Activated T-helper 1 cell treated with anti-CD3 and anti-CD28 coated beads, Interleukin-2, amount 50 U/mL, for 16 hours (primary cell): ENCODE measurements around the gene LAMP5.

Experiments used
- DNase-seq, 2 donors: peaks; one replicate each; pipeline ENCODE4 v3.0.0-alpha.2; 2020; ENCODE audit warnings: low read depth in 1 of 2, low spot score in 1 of 2

The LAMP5 gene

DNA sequence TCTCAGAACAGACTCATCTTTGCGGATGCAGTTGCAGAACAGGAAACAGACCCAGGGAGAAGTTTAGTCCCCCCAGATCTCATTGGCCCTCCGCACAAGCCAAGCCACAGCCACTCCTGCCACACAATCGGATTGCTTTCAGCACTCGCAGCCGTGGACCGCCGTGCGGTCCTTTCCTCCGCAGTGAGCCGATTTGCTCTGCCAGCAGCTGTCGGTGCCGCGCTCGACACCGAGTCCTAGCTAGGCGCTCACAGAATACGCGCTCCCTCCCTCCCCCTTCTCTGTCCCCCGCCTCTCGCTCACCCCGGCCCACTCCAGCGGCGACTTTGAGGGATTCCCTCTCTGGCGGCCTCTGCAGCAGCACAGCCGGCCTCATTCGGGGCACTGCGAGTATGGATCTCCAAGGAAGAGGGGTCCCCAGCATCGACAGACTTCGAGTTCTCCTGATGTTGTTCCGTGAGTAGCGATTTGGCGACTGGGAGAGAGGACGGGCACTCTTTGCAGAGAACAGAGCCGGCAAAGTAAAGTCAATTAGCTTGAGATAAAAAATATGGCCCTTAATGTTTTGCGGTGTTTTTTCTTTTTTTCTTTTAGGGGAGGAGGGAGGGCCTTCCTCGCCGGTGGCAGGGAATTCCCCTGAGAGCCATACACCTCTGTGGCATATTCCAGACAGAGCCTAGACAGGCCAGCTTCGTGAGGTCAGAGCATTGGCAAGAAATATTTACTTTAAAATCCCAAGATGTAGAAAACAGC lies at the start of gene LAMP5:
Gene LAMP5, plus strand, starts transcription at position 130 of the 753 bp plus-strand sequence. Its CDS starts 263 bp downstream, at position 393.
- no peak for DNase-seq

GRCh38 chr20:9467995-9468394 lies 46.4 kb upstream of the LAMP5 start:
- no peak for DNase-seq

DNA sequence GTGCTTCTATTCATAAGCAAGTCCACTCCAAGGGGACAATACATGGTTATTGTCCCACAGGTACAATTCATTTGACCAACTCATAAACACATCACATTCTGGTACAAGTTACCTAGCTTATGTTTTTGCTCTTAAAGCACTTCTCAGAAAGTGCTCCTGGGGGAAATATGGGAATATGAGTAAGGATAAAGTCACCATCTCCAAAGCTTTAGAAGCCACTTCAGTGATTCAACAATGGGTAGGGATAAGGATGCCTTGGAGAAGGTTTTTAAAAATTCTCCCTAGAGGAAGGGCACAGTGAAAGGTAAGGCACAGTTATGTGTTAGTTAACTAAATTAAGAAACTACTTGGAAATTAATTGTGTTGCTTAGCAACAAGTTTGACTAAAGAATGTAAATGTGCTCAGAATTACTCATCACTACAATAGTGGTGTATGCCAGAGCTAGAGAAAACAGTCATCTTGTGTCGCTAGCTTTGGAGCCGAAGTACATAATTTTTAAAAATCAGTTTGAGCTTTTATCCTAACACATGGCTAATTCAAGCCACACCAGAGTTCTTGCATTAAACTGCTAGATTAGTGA lies 39.5 kb upstream of the LAMP5 start:
- no peak for DNase-seq

DNA sequence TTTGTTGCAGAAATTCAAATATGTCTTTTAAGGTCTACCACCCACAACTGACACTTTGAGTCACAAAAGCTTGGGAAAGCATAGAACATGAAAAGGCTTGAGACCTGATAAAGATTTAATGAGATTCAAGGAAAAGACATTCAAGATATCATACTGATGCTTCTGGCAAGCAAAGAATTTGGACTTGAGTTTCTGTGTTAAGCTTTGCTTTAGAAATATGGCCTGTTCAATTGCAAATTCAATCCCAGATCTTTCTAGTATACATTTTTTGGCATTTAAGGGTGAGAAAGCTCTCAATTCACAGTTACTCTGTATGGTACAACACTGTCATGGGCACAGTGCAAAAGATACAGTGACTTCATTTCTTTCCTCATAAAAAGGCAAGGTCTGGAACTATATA lies 38.9 kb upstream of the LAMP5 start:
- DNase-seq: no peak

GRCh38 chr20:9476174-9476573 lies 38.2 kb upstream of the LAMP5 start:
- DNase-seq: no peak

GRCh38 chr20:9476637-9477036 lies 37.8 kb upstream of the LAMP5 start:
- DNase-seq: no peak

GRCh38 chr20:9478771-9479170 lies 35.6 kb upstream of the LAMP5 start:
- DNase-seq: no peak

- no peak for DNase-seq
These were observed 34.3 kb upstream of the LAMP5 start for GRCh38 chr20:9480066-9480465.

DNA sequence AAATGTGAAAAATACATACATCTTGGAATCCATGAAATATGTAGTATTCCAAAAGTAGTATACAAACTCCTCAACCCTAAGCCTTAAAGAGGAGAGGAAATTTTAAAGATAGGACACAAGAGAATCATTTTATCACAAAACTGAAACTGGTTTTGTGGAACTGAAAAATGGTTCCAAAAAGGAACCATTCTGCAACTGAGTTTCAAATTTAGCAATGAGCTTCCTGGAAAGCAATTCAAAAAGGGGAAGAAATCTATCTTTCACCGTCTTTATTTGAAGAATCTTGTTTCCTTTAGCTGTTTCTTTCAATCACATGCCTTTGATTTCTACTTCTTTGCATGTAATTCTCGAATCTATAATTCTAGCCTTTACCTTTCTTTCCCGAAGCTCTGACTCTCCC lies 32.2 kb upstream of the LAMP5 start:
- no peak for DNase-seq

- DNase-seq: no peak
These were observed 31.3 kb upstream of the LAMP5 start for GRCh38 chr20:9483131-9483530.

GRCh38 chr20:9485614-9486340 lies 28.6 kb upstream of the LAMP5 start:
- no peak for DNase-seq

- DNase-seq: no peak
These were observed 27.2 kb upstream of the LAMP5 start for GRCh38 chr20:9487231-9487630.

- no peak for DNase-seq
These were observed 26.3 kb upstream of the LAMP5 start for GRCh38 chr20:9488063-9488462.

- no peak for DNase-seq
These were observed 24.2 kb upstream of the LAMP5 start for GRCh38 chr20:9490161-9490560.

DNA sequence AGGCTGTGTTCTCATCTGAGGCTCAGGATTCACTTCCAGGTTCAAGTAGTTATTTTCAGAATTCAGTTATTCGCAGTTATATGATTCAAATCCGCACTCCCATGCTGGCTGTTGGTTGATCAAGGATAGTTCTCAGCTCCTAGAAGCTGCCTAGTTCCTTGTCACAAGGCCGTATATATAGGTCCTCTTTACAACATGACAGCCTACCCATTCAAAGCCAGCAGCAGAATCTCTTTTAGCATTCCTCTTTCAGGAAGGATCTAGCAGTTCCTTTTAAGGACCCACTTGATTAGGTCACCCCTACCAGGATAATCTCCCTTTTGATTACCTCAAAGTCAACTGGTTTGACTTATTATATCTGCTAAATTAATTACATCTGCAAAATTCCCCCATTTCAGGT lies 23.8 kb upstream of the LAMP5 start:
- DNase-seq: no peak

DNA sequence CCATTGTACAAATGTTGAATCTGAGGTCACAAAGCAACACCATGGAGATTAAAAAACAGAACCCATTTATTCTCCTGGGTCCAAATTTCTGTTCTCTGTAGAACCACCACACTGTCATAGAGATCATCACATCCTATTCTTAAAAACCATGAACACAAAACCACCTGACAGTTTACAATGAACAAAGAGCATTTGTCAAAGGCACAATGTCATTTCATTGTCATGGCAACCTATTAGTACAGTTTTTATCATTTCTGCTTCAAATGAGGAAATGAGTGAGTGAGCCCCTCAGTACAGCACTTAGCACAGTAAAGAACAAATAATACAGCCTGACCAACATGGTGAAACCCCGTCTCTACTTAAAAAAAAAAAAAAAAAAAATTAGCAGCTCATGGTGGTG lies 23.1 kb upstream of the LAMP5 start:
- DNase-seq: no peak

GRCh38 chr20:9492067-9492466 lies 22.3 kb upstream of the LAMP5 start:
- DNase-seq: no peak

GRCh38 chr20:9493803-9494202 lies 20.6 kb upstream of the LAMP5 start:
- no peak for DNase-seq

DNA sequence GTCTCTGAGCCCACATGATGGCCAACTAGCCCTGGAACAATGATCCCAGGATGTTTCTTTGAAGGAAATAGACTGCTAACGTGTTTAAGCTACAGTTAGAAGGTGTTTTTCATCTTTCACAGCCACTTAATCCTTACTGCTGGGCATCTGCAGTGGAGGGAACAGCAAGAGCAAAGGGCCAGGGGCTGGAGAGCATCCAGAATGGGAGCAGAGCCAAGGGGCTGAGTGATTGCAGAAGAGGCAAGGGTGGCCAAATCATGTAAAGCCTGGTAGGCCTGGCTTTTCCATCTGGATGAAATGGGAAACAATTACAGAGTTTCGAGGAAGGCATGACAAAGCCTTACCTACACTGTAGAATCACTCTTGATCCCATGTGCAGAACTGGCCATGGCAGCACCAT lies 18.7 kb upstream of the LAMP5 start:
- no peak for DNase-seq

DNA sequence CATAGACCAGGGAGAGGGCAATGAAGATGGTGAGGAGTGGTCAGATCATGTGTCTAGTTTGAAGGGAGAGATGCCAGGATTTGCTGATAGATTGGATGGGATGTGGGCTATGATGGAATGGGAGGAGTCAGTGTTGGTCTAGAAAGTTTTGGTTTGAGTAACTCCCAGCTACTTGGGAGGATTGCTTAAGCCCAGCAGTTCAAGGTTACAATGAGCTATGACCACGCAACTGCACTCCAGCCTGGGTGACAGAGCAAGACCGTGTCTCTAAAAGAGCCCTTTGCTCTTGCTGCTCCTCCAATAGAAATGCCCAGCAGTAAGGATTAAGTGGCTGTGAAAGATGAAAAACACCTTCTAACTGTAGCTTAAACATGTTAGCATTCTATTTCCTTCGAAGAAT lies 18.2 kb upstream of the LAMP5 start:
- no peak for DNase-seq

DNA sequence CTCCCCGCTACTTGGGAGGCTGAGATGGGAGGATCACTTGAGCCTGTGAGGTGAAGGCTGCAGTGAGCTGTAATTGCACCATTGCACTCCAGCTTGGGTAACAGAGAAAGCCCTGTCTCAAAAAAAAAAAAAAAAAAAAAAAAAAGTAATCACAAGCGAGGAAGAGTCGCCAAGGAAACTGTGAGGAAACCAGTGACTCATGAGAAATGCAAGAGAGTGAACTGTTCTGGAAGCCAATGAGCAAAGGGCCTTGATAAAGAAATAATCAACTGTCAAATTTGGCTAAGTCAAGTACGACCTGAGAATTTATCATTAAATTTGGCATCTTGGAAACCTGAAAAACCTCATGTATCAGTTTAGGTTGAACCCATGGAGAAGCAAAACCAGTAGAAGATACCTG lies 16.1 kb upstream of the LAMP5 start:
- DNase-seq: no peak

DNA sequence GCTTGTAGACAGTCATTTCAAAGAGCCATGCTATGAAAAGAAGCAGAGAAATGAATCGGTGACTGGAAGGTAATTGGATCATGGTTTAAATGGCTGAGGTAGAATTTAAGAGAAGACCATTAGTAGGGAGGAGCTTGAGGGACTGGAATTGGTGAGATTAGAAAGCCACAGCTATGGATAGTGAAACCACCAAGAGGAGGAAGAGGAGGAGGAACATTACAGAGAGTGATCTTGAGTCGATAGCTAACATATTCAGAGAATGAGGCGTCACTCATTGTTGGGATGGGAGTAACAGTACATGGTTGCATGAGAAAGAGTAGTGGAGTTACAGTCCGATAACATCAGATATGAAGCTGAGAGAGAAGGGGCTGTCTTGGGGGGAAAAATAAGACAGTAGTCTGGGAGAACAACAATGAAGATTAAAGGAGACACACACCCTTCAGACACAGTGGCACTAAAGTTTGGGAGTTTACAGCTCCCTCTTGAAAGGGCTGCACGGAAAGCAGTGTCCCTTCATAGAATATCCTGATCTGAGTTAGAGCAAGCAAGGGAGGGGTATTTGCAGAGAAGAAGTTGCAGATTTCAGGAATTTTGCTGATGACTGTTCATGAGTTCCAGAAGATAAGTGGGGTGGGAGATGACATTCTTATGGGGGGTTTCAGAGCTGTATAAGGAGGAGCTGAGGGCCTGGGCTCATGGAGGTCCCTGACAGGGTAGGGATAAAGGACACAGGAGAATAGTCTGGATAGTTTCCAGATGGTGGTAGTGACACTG lies 15.1 kb upstream of the LAMP5 start:
- DNase-seq: no peak
